ENCODE measurements around the gene RBM5.

Gene RBM5

DNA sequence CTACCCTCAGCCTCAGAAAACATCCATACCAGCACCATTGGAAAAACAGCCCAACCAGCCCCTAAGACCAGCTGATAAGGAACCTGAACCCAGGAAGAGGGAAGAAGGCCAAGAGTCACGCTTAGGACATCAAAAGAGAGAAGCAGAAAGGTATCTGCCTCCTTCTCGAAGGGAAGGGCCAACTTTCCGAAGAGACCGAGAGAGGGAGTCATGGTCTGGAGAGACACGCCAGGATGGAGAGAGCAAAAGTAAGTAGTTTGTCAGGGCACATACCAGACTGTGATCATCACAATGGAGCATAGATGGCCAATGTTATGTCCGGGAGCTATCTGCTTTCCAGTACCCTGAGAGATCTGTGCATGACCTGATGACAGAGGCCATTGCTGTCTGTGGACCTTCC is 31.0 kb upstream of the RBM5 start:
- TF ChIP-seq ZNF565 (CRISPR knock-in tag; conservative IDR thresholded peaks at IDR 0.05; ENCODE audit: low read depth): no peak
- TF ChIP-seq, protein P1, sequence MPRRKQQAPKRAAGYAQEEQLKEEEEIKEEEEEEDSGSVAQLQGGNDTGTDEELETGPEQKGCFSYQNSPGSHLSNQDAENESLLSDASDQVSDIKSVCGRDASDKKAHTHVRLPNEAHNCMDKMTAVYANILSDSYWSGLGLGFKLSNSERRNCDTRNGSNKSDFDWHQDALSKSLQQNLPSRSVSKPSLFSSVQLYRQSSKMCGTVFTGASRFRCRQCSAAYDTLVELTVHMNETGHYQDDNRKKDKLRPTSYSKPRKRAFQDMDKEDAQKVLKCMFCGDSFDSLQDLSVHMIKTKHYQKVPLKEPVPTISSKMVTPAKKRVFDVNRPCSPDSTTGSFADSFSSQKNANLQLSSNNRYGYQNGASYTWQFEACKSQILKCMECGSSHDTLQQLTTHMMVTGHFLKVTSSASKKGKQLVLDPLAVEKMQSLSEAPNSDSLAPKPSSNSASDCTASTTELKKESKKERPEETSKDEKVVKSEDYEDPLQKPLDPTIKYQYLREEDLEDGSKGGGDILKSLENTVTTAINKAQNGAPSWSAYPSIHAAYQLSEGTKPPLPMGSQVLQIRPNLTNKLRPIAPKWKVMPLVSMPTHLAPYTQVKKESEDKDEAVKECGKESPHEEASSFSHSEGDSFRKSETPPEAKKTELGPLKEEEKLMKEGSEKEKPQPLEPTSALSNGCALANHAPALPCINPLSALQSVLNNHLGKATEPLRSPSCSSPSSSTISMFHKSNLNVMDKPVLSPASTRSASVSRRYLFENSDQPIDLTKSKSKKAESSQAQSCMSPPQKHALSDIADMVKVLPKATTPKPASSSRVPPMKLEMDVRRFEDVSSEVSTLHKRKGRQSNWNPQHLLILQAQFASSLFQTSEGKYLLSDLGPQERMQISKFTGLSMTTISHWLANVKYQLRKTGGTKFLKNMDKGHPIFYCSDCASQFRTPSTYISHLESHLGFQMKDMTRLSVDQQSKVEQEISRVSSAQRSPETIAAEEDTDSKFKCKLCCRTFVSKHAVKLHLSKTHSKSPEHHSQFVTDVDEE (CRISPR knock-in tag; IDR thresholded peaks at IDR 0.05): no peak
- TF ChIP-seq, protein P2, sequence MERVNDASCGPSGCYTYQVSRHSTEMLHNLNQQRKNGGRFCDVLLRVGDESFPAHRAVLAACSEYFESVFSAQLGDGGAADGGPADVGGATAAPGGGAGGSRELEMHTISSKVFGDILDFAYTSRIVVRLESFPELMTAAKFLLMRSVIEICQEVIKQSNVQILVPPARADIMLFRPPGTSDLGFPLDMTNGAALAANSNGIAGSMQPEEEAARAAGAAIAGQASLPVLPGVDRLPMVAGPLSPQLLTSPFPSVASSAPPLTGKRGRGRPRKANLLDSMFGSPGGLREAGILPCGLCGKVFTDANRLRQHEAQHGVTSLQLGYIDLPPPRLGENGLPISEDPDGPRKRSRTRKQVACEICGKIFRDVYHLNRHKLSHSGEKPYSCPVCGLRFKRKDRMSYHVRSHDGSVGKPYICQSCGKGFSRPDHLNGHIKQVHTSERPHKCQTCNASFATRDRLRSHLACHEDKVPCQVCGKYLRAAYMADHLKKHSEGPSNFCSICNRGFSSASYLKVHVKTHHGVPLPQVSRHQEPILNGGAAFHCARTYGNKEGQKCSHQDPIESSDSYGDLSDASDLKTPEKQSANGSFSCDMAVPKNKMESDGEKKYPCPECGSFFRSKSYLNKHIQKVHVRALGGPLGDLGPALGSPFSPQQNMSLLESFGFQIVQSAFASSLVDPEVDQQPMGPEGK (CRISPR knock-in tag; IDR thresholded peaks at IDR 0.05; ENCODE audit: borderline replicate concordance): no peak
- no peak for TF ChIP-seq SNAI2 (CRISPR knock-in tag; IDR thresholded peaks at IDR 0.05)
- TF ChIP-seq OSR1 (CRISPR knock-in tag; IDR thresholded peaks at IDR 0.05): no peak
- TF ChIP-seq TCF4 (CRISPR knock-in tag; IDR thresholded peaks at IDR 0.05; ENCODE audit: borderline replicate concordance): no peak
- TF ChIP-seq BACH2 (CRISPR knock-in tag; IDR thresholded peaks at IDR 0.05; ENCODE audit: borderline replicate concordance): no peak
- ATAC-seq: no peak

DNA sequence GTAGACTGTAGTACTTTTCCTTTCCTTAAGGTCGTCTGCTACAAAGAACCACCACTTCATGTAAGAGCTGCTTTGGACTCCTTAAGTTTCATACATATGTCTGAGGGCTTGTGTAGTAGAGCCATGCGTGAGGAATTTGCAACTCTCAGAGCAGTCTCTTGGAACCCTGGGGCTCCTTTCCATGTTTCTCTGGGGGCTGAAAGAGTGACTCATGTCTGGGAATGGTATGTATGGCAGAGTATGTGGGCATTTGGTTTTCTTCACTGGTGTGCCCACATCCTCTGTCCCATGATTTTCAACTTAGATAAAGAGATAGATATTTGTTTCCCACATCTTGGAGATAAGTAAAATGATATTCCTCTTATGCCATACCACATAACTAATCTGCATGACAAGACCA is 20.6 kb upstream of the RBM5 start:
- TF ChIP-seq PPARA (CRISPR knock-in tag; IDR thresholded peaks at IDR 0.05; ENCODE audit: borderline replicate concordance) (no peak), SNAI2 (CRISPR knock-in tag; IDR thresholded peaks at IDR 0.05) (no peak), ZNF70 (CRISPR knock-in tag; IDR thresholded peaks at IDR 0.05) (no peak), ZNF565 (CRISPR knock-in tag; conservative IDR thresholded peaks at IDR 0.05; ENCODE audit: low read depth) (no peak)
- ATAC-seq: peak; percentile 88

DNA sequence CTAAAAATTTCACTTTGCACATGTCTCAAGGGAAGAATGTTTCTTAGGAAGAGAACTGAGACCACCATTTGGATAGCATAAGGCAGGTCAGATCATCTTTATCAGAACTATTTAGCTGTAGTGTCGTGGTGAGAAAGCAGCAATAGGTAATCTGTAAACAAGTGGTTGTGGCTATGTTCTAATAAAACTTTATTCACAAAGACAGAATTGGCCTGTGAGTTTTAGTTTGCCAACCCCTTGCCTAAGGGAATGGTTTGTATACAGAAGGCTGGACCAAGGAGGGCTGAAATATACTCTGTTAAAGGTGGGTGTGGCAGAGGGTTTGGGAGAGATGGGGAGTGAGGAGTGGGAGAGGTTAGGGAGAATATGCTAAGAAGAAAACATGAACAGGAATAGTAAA is 10.6 kb upstream of the RBM5 start:
- TF ChIP-seq ZFP3 (CRISPR knock-in tag; IDR thresholded peaks at IDR 0.05) (no peak), ARNTL (CRISPR knock-in tag; IDR thresholded peaks at IDR 0.05; ENCODE audit: borderline replicate concordance, low read depth) (no peak), RARB (CRISPR knock-in tag; IDR thresholded peaks at IDR 0.05) (no peak), CSDC2 (CRISPR knock-in tag; IDR thresholded peaks at IDR 0.05) (no peak), ESRRG (CRISPR knock-in tag; IDR thresholded peaks at IDR 0.05) (no peak), BACH2 (CRISPR knock-in tag; IDR thresholded peaks at IDR 0.05; ENCODE audit: borderline replicate concordance) (no peak), PPARA (CRISPR knock-in tag; IDR thresholded peaks at IDR 0.05; ENCODE audit: borderline replicate concordance) (no peak), ZNF565 (CRISPR knock-in tag; conservative IDR thresholded peaks at IDR 0.05; ENCODE audit: low read depth) (no peak), OSR1 (CRISPR knock-in tag; IDR thresholded peaks at IDR 0.05) (no peak), ZNF8 (CRISPR knock-in tag; IDR thresholded peaks at IDR 0.05) (no peak), SNAI2 (CRISPR knock-in tag; IDR thresholded peaks at IDR 0.05) (no peak), GLIS3 (CRISPR knock-in tag; IDR thresholded peaks at IDR 0.05) (no peak), TCF4 (CRISPR knock-in tag; IDR thresholded peaks at IDR 0.05; ENCODE audit: borderline replicate concordance) (no peak), ZFP30 (CRISPR knock-in tag; IDR thresholded peaks at IDR 0.05) (no peak), ZC3H10 (CRISPR knock-in tag; IDR thresholded peaks at IDR 0.05) (no peak), TOX (CRISPR knock-in tag; IDR thresholded peaks at IDR 0.05; ENCODE audit: borderline replicate concordance) (no peak)
- TF ChIP-seq, protein P3, sequence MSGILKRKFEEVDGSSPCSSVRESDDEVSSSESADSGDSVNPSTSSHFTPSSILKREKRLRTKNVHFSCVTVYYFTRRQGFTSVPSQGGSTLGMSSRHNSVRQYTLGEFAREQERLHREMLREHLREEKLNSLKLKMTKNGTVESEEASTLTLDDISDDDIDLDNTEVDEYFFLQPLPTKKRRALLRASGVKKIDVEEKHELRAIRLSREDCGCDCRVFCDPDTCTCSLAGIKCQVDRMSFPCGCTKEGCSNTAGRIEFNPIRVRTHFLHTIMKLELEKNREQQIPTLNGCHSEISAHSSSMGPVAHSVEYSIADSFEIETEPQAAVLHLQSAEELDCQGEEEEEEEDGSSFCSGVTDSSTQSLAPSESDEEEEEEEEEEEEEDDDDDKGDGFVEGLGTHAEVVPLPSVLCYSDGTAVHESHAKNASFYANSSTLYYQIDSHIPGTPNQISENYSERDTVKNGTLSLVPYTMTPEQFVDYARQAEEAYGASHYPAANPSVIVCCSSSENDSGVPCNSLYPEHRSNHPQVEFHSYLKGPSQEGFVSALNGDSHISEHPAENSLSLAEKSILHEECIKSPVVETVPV (CRISPR knock-in tag; IDR thresholded peaks at IDR 0.05): no peak
- TF ChIP-seq, protein P1 (CRISPR knock-in tag; IDR thresholded peaks at IDR 0.05): no peak
- TF ChIP-seq, protein P2 (CRISPR knock-in tag; IDR thresholded peaks at IDR 0.05; ENCODE audit: borderline replicate concordance): no peak
- TF ChIP-seq, protein P4, sequence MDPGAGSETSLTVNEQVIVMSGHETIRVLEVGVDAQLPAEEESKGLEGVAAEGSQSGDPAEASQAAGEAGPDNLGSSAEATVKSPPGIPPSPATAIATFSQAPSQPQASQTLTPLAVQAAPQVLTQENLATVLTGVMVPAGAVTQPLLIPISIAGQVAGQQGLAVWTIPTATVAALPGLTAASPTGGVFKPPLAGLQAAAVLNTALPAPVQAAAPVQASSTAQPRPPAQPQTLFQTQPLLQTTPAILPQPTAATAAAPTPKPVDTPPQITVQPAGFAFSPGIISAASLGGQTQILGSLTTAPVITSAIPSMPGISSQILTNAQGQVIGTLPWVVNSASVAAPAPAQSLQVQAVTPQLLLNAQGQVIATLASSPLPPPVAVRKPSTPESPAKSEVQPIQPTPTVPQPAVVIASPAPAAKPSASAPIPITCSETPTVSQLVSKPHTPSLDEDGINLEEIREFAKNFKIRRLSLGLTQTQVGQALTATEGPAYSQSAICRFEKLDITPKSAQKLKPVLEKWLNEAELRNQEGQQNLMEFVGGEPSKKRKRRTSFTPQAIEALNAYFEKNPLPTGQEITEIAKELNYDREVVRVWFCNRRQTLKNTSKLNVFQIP (CRISPR knock-in tag; IDR thresholded peaks at IDR 0.05; ENCODE audit: borderline replicate concordance, low read depth): no peak
- no peak for ATAC-seq

All from SK-N-SH treated with all-trans-retinoic acid at 6 μM for 48 hours (cell line).